BLaER1 (cell line): ENCODE results near the gene THEM5.

Experiments
- H3K27ac ChIP-seq: shearing (Covaris generic); formaldehyde crosslinking; 2 replicates; pipeline ENCODE4 v1.8.1; 2022
- H3K27me3 ChIP-seq: shearing (Covaris generic); formaldehyde crosslinking; 2 replicates; pipeline ENCODE4 v1.8.1; 2022
- H3K36me3 ChIP-seq: shearing (Covaris generic); formaldehyde crosslinking; 2 replicates; pipeline ENCODE4 v1.8.1; 2022
- H3K4me1 ChIP-seq: shearing (Covaris generic); formaldehyde crosslinking; 2 replicates; pipeline ENCODE4 v1.8.1; 2022
- H3K4me2 ChIP-seq: shearing (Covaris generic); formaldehyde crosslinking; 2 replicates; pipeline ENCODE4 v1.8.1; 2022
- H3K4me3 ChIP-seq: shearing (Covaris generic); formaldehyde crosslinking; 2 replicates; pipeline ENCODE4 v1.8.1; 2022
- H3K9ac ChIP-seq: shearing (Covaris generic); formaldehyde crosslinking; 2 replicates; pipeline ENCODE4 v1.8.1; 2022
- H3K9me3 ChIP-seq: shearing (Covaris generic); formaldehyde crosslinking; 2 replicates; pipeline ENCODE4 v1.8.1; 2022
- H4K20me1 ChIP-seq: shearing (Covaris generic); formaldehyde crosslinking; 2 replicates; pipeline ENCODE4 v1.8.1; 2022
- Cebpa-rat ChIP-seq: shearing (Covaris generic); IDR thresholded peaks from 2 replicates; pipeline ENCODE4 v1.8.1; 2022

The THEM5 gene

DNA sequence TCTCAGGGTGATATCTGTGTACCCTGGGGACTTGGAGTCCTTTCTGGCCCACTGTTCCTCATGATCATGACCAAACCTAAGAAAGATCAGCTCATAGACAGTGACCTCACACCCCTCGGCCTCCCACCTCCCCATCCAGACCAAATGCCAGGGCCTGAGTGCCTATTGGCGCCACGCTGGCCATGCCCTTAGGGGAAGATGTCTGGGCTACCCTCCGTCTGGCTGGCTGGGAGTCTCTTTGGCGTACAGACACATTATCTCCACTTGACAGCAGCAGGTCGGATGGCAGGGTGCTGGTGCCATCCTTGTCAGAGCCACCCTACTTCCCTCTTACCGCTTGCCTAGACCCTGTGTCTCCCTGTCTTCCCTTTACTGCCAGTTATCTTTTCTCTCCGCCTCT lies 30.3 kb downstream of the THEM5 start:
- no peak for TF ChIP-seq Cebpa-rat
- H3K4me3 ChIP-seq: no peak overlapping the region
- peak overlapping the region; percentile 86 for H3K4me2 ChIP-seq
- H3K4me1 ChIP-seq: peaks cover 99% of the 10 kb centered on the region
- no peak overlapping the region for H3K9ac ChIP-seq
- H4K20me1 ChIP-seq: no peaks in the 10 kb centered on the region
- no peaks in the 10 kb centered on the region for H3K9me3 ChIP-seq
- H3K27ac ChIP-seq: no peak overlapping the region
- H3K36me3 ChIP-seq: no peaks in the 10 kb centered on the region
- no peaks in the 10 kb centered on the region for H3K27me3 ChIP-seq

DNA sequence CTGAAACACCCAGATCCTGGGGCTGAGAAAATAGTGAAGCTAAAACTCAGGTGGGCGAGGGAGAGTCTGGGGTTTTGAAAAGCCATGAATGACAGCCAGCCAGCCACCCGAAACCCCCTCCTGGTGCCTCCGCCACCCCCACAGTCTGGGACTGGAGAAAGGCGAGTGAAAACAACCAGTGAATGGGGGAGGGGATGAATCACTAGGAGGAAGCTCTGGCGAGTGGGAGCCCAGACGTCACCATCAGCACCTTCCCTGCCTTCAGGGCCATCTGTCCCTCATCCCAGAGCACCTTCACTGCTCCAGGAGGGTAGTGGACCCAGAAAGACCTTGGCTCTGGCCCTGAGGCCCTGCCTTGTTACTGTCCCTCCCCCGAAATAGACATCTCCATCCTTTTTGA lies 31.1 kb downstream of the THEM5 start:
- H3K27me3 ChIP-seq: no peaks in the 10 kb centered on the region
- H3K27ac ChIP-seq: peak overlapping the region; percentile 42
- peak overlapping the region; percentile 1; the same call in 1 of the 2 replicates for H3K9ac ChIP-seq
- peaks cover 99% of the 10 kb centered on the region for H3K4me1 ChIP-seq
- H3K4me3 ChIP-seq: no peak overlapping the region
- H3K36me3 ChIP-seq: no peaks in the 10 kb centered on the region
- H3K9me3 ChIP-seq: no peaks in the 10 kb centered on the region
- TF ChIP-seq Cebpa-rat: no peak
- H4K20me1 ChIP-seq: no peaks in the 10 kb centered on the region
- peak overlapping the region; percentile 86 for H3K4me2 ChIP-seq

DNA sequence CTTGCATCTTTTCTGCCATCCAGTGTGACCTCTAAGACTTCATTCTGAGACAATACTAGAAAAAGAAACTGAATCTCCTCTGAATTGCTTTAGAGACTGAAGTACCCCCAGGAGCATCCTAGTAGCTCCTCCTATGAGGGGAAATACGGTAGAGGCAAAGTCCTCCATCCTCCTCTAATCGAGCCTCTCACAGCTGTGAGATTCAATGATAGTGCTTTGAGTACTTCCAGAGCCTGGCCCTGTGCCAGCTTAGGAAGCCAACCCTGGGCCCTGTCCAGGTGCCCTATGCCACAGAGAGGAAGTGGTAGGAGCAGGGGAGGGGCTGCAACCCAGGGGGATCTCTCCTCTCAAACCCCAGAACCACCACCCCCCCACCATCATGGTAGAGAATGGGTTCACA lies 32.6 kb downstream of the THEM5 start:
- Histone ChIP-seq H3K9me3 (no peaks in the 10 kb centered on the region), H3K36me3 (no peaks in the 10 kb centered on the region), H3K27me3 (no peaks in the 10 kb centered on the region), H4K20me1 (no peaks in the 10 kb centered on the region), H3K9ac (no peak overlapping the region), H3K4me2 (peak overlapping the region; percentile 86), H3K27ac (no peak overlapping the region), H3K4me3 (no peak overlapping the region), H3K4me1 (peaks cover 99% of the 10 kb centered on the region)
- no peak for TF ChIP-seq Cebpa-rat

DNA sequence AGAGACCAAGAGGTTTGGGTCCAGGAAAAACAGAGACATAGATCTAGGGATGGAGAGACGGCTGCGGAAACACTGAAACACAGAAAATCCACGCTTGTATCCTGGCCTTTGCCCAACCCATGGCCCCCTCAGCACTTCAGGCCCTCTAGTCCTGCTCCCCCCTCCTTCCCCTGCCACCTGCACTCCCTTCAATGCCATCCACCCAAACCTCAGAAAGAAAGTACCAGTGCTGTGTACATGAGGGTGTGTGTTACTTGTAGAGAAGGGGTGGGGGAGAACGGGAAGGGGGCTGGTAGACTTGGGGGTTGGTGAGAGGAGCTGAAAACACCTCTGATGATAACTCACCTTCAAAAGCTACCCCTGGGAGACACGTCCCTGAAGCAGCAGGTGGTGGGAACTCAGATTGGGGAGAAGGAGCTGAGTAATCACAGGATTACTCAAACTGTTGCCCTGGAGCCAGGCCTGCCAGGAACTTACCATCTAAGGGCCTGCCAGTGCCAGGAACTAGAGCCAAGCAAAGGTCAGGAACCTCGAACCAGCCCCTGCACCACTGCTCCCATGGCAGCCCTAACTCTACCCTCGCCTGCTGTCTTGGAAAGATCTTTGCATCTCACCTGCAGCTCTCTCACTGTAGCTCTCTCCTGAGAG lies 33.4 kb downstream of the THEM5 start:
- no peaks in the 10 kb centered on the region for H3K27me3 ChIP-seq
- H3K4me2 ChIP-seq: peak overlapping the region; percentile 86
- TF ChIP-seq Cebpa-rat: no peak

DNA sequence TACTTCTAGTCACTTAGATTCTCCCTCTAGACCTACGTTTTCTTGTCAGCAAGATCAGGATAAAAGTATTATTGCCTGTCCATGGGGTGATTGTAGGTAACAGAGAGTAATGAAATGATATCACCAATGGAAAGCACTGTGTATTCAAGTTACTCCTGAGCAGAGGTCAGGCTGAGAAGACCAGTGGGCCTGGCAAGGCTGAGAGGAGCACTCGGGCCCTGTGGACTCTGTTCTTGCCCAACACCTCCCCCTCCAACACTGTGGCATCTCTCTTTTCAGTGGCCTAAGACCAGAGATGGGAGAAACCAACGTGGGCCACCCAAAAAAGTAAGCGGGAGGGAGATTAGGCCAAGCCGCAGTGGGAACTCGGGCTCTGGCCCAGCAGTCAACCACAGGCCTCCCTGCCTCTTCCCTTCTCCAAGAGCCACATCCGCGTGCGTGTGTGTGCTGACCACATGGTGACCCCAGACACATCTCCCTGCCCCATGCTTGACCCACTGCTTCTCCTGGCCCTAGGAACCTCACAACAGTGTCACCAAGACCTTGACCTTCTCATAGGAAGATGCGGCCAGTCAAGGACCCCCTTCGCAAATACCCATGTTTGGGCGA lies 34.2 kb downstream of the THEM5 start:
- Histone ChIP-seq H3K9me3 (no peaks in the 10 kb centered on the region), H3K4me3 (no peak overlapping the region), H3K27me3 (no peaks in the 10 kb centered on the region), H3K36me3 (no peaks in the 10 kb centered on the region), H3K27ac (peak overlapping the region; percentile 77), H4K20me1 (no peaks in the 10 kb centered on the region), H3K9ac (no peak overlapping the region), H3K4me2 (peak overlapping the region; percentile 86), H3K4me1 (peaks cover 99% of the 10 kb centered on the region)
- TF ChIP-seq Cebpa-rat: no peak

More for the DNA sequence above, 33.4 kb downstream of the THEM5 start:
- Histone ChIP-seq H3K4me3 (no peak overlapping the region), H3K4me1 (peaks cover 99% of the 10 kb centered on the region), H4K20me1 (no peaks in the 10 kb centered on the region), H3K9me3 (no peaks in the 10 kb centered on the region), H3K9ac (no peak overlapping the region), H3K36me3 (no peaks in the 10 kb centered on the region), H3K27ac (peak overlapping the region; percentile 77; the same call in 1 of the 2 replicates)

DNA sequence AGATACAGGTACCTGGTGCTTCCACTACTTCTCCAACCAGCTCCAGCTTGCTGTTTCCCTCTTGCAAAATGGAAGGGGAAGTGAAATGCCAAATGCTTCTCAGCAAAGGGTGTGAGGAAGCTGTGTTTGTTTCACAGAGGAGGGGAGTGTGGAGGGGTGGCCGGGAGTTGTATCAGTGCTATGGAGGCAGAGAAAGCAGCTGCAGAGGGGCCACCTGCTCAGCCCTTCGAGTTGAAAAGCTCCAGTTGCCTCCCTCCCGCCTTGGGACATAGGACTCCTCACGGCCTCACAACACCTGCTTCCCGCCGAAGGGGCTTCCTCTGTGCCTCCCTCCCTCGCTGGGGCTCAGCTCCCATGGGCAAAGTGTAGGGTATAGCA lies 36.2 kb downstream of the THEM5 start:
- Histone ChIP-seq H3K27me3 (no peaks in the 10 kb centered on the region), H3K27ac (peak overlapping the region; percentile 77), H3K4me3 (peak overlapping the region; percentile 34; the same call in 1 of the 2 replicates), H4K20me1 (no peaks in the 10 kb centered on the region), H3K9me3 (no peaks in the 10 kb centered on the region), H3K9ac (peak overlapping the region; percentile 8; the same call in 1 of the 2 replicates), H3K4me2 (peak overlapping the region; percentile 86), H3K4me1 (peaks cover 94% of the 10 kb centered on the region), H3K36me3 (no peaks in the 10 kb centered on the region)
- TF ChIP-seq Cebpa-rat: no peak; the same call in 1 of the 2 replicates

DNA sequence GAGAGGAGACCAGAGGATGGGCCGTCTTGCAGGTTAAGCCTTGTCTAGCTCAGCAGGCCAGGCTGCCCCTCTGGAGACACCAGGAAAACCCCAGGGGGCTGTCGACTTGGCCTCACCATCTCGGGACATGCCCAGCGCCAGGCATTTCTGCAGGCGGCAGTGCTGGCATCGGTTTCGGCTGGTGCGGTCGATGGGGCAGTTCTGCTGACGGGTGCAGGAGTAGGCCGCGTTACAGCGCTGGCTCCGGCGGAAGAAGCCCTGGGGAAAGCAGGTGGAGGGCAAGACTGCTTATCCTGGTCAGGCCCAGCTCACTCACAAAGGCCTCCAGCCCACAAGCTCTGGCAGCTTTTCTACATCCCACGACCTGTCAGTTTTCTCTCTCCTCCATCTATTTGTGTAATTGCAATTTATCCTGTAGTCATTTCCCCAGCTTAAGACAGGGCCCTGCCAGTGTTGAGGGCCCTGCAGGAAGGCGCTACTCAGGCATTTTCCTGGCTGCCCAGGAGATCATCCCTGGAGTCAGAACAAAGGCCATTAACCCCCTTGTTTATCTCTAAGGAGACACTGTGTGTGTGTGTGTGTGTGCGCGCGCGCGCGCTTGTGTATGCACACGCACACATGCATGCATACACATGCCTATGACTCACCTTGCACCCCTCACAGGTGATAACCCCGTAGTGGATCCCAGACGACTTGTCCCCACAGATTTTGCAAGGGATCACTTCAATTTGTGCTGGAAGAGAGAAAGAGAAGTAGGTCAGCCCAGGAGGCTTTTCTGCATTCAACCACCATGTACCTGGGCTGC lies 36.8 kb downstream of the THEM5 start:
- H3K9ac ChIP-seq: peak overlapping the region; percentile 54; the same call in 1 of the 2 replicates
- H3K9me3 ChIP-seq: no peaks in the 10 kb centered on the region
- H3K27ac ChIP-seq: peak overlapping the region; percentile 77
- H3K4me1 ChIP-seq: peaks cover 88% of the 10 kb centered on the region
- TF ChIP-seq Cebpa-rat: no peak
- no peaks in the 10 kb centered on the region for H4K20me1 ChIP-seq
- H3K36me3 ChIP-seq: no peaks in the 10 kb centered on the region
- no peaks in the 10 kb centered on the region for H3K27me3 ChIP-seq
- peak overlapping the region; percentile 34 for H3K4me3 ChIP-seq
- H3K4me2 ChIP-seq: peak overlapping the region; percentile 86

DNA sequence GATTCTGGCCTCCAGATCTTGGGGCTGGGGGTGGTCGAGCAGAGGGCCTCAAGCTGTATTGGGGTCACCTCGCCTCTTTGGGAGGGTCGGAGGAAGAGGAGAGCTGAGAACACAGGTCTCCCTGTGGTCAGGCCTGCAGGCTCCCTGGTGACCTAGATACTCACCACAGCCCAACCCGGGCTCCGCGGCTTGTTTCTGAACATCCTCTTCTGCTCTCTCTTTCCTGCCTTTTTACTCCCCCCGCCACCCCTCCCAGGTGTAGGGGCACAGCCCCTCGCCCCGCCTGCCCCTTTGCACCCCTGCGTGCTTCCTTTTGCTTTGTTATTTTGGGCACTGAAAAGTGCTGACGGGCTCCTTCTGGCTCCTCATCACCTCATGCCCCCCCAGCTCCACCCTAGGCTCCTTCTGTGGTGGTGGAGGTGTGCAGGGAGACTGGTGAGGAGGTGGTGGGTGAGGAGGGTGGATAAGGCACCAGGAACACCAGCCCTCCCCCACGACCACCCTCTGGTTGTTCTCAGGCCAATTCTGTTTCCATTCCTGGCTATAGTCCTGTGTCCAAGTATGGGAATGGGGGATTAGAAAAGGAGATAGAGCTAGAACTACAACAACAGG lies 37.7 kb downstream of the THEM5 start:
- TF ChIP-seq Cebpa-rat: no peak
- peak overlapping the region; percentile 54; the same call in 1 of the 2 replicates for H3K9ac ChIP-seq
- H3K9me3 ChIP-seq: no peaks in the 10 kb centered on the region
- peak overlapping the region; percentile 86 for H3K4me2 ChIP-seq
- H3K4me3 ChIP-seq: peak overlapping the region; percentile 34; the same call in 1 of the 2 replicates
- H3K4me1 ChIP-seq: peaks cover 83% of the 10 kb centered on the region
- H4K20me1 ChIP-seq: no peaks in the 10 kb centered on the region
- H3K36me3 ChIP-seq: no peaks in the 10 kb centered on the region
- H3K27me3 ChIP-seq: no peaks in the 10 kb centered on the region
- peak overlapping the region; percentile 77 for H3K27ac ChIP-seq

DNA sequence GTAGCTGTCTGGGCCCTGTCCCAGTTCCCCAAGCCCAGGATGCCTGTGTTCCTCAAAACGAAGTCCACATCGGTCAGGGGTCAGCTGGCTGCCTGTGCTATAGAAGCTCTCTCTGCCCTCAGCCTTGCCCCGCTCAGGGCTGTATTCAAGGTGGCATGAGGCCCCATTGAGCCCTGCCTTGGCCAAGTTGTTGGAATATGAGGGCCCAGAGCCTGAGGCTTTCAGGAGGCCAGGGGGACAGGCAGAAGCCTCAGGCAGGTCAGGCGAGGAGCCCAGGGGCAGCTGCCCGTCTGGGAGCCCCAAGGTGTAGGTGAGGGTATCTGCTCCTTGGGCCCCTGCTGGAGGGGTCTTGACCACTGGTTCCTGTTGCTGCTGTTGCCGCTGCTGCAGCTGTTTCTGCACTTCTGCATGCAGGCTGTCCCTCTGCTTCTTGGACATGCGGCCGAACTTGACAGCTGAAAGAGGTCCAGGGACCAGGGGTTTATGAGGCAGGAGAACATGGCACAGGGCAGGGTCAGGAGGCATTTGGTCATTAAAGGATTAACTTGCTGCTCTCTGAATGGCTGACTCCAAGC lies 38.5 kb downstream of the THEM5 start:
- H3K9me3 ChIP-seq: no peaks in the 10 kb centered on the region
- no peaks in the 10 kb centered on the region for H3K36me3 ChIP-seq
- no peaks in the 10 kb centered on the region for H4K20me1 ChIP-seq
- no peak for TF ChIP-seq Cebpa-rat
- no peaks in the 10 kb centered on the region for H3K27me3 ChIP-seq
- peak overlapping the region; percentile 86 for H3K4me2 ChIP-seq
- H3K4me1 ChIP-seq: peaks cover 76% of the 10 kb centered on the region
- H3K27ac ChIP-seq: no peak overlapping the region
- no peak overlapping the region for H3K9ac ChIP-seq
- no peak overlapping the region for H3K4me3 ChIP-seq
